ENCODE measurements around the gene AKAP8L. TPM values are rescaled to one million over a fixed set of nuclear protein-coding genes. Genes with fewer than 3 reads are reported as not detected.

AKAP8L gene
- total RNA-seq, 1 experiment from 2014 or later = 106 TPM

GRCh38 chr19:15464394-15465385 is 45.9 kb upstream of the AKAP8L start, which contains the start of gene RASAL3 (continued):
- TF ChIP-seq CTCF (IDR thresholded peaks at IDR 0.05 in 2 of 3, conservative IDR thresholded peaks at IDR 0.05 in 1 of 3; ENCODE audit: borderline replicate concordance in 1 of 3, insufficient read depth in 1 of 3, low read depth in 2 of 3, low read length in 2 of 3) = no peak
- TF ChIP-seq CBX3 (IDR thresholded peaks at IDR 0.05; ENCODE audit: low read depth) = no peak
- no peak for TF ChIP-seq POLR2AphosphoS5 (IDR thresholded peaks at IDR 0.05; ENCODE audit: low read depth, low read length)

- Histone ChIP-seq H3K36me3 (ENCODE audit: control insufficient read depth in 1 of 2, insufficient read depth in 2 of 2, low read length in 2 of 2) (no peaks in the 10 kb centered on the region), H3K4me2 (ENCODE audit: low read length) (no peak overlapping the region), H3K79me2 (ENCODE audit: insufficient read depth, low read length) (no peaks in the 10 kb centered on the region), H3K4me1 (ENCODE audit: control insufficient read depth in 1 of 2, insufficient read depth in 2 of 2, low read length in 2 of 2) (peaks cover 0 to 7% of the 10 kb centered on the region in 2 experiments; a peak in 2 of 4 replicates), H2AFZ (ENCODE audit: low read depth, low read length, poor library complexity, severe bottlenecking) (no peak overlapping the region), H3K9me2 (ENCODE audit: insufficient read depth) (no peaks in the 10 kb centered on the region), H3K9ac (ENCODE audit: low read length) (no peak overlapping the region), H4K20me1 (ENCODE audit: insufficient read depth) (no peaks in the 10 kb centered on the region), H3K9me3 (ENCODE audit: control insufficient read depth in 1 of 2, insufficient read depth in 1 of 2, low read depth in 1 of 2, low read length in 2 of 2) (no peaks in the 10 kb centered on the region), H3K27me3 (ENCODE audit: insufficient read depth, low read length) (no peaks in the 10 kb centered on the region), H3K4me3 (replicated peaks in 1 of 2; ENCODE audit: low read depth in 1 of 2, low read length in 2 of 2) (no peak overlapping the region), H3K27ac (ENCODE audit: low read depth, low read length) (no peak overlapping the region)
- intact Hi-C loops (cut with micrococcal nuclease) = no loop called here
- ChIA-PET RAD21 (ENCODE audit: low non-redundant PET in 1 of 2, low total read pairs in 2 of 2, uncharacterized antibody in 2 of 2, unreplicated experiment in 2 of 2) (no interaction called here), CTCF (interaction anchor here (2.1 kb wide), 1 partner anchor 10 kb away, joined by 4 read pairs; no protein-coding TSS in a partner anchor), POLR2A (interaction anchor here (1.5 kb wide), 1 partner anchor 10 kb away, joined by 3 read pairs; no protein-coding TSS in a partner anchor)
- BruUV-seq (replicated peaks) = no TSS peak
- DNase-seq (ENCODE audit: low read depth, low spot score) = no peak
- no peak for ATAC-seq
- no peak for TF ChIP-seq ZFX (IDR thresholded peaks at IDR 0.05)
- TF ChIP-seq YY1 (IDR thresholded peaks at IDR 0.05; ENCODE audit: extremely low read depth, insufficient replicate concordance, low read depth, low read length) = no peak
- TF ChIP-seq POLR2A (IDR thresholded peaks at IDR 0.05; ENCODE audit: borderline replicate concordance, extremely low read depth, insufficient read depth, insufficient read length) = no peak
- no peak for TF ChIP-seq SP1 (IDR thresholded peaks at IDR 0.05; ENCODE audit: low read depth)
- TF ChIP-seq JUND (IDR thresholded peaks at IDR 0.05) = no peak
- no peak for TF ChIP-seq ELF1 (IDR thresholded peaks at IDR 0.05; ENCODE audit: borderline replicate concordance, low read depth)
- TF ChIP-seq, protein P1, sequence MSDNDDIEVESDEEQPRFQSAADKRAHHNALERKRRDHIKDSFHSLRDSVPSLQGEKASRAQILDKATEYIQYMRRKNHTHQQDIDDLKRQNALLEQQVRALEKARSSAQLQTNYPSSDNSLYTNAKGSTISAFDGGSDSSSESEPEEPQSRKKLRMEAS (IDR thresholded peaks at IDR 0.05) = no peak
- TF ChIP-seq CBX3 (IDR thresholded peaks at IDR 0.05; ENCODE audit: low read depth) = no peak
- TF ChIP-seq EGR1 (IDR thresholded peaks at IDR 0.05; ENCODE audit: low read depth) = no peak
- TF ChIP-seq EZH2 (IDR thresholded peaks at IDR 0.05) = no peak
- no peak for TF ChIP-seq CEBPB (IDR thresholded peaks at IDR 0.05; ENCODE audit: low read depth)
- no peak for TF ChIP-seq ATF3 (IDR thresholded peaks at IDR 0.05)
- TF ChIP-seq RAD21 (IDR thresholded peaks at IDR 0.05; ENCODE audit: low read depth) = no peak
- no peak for TF ChIP-seq TCF7L2 (IDR thresholded peaks at IDR 0.05; ENCODE audit: borderline replicate concordance, extremely low read depth, insufficient read depth, insufficient read length)
- no peak for TF ChIP-seq CTCF (IDR thresholded peaks at IDR 0.05 in 2 of 3, conservative IDR thresholded peaks at IDR 0.05 in 1 of 3; ENCODE audit: borderline replicate concordance in 1 of 3, insufficient read depth in 1 of 3, low read depth in 2 of 3, low read length in 2 of 3)
Observed at GRCh38 chr19:15463861-15464371, 45.1 kb upstream of the AKAP8L start.

Data from HCT116 (cell line).